Measurements from ENCODE around the gene MLANA.

MLANA gene

GRCh38 chr9:5890641-5891040 lies at the start of gene MLANA:
TSS of gene MLANA (plus strand) at chr9:5890889. CDS start at chr9:5892475, 1,586 bp downstream.
- DNase-seq (ENCODE audit: low spot score): no peak

- DNase-seq (ENCODE audit: low spot score): no peak
These were observed 48.7 kb upstream of the MLANA start for GRCh38 chr9:5841771-5842573.

GRCh38 chr9:5842929-5843793 lies 47.5 kb upstream of the MLANA start:
- DNase-seq (ENCODE audit: low spot score): no peak

GRCh38 chr9:5843794-5844471 lies 46.8 kb upstream of the MLANA start:
- no peak for DNase-seq (ENCODE audit: low spot score)

- no peak for DNase-seq (ENCODE audit: low spot score)
These were observed 45.5 kb upstream of the MLANA start for GRCh38 chr9:5845157-5845531.

GRCh38 chr9:5846096-5846495 lies 44.6 kb upstream of the MLANA start:
- DNase-seq (ENCODE audit: low spot score): no peak

- no peak for DNase-seq (ENCODE audit: low spot score)
These were observed 44.2 kb upstream of the MLANA start for GRCh38 chr9:5846501-5846921.

GRCh38 chr9:5848372-5848882 lies 42.3 kb upstream of the MLANA start:
- DNase-seq (ENCODE audit: low spot score): no peak

GRCh38 chr9:5850724-5851122 lies 40.0 kb upstream of the MLANA start:
- no peak for DNase-seq (ENCODE audit: low spot score)

- no peak for DNase-seq (ENCODE audit: low spot score)
These were observed 39.2 kb upstream of the MLANA start for GRCh38 chr9:5851445-5851844.

GRCh38 chr9:5852987-5853386 lies 37.7 kb upstream of the MLANA start:
- no peak for DNase-seq (ENCODE audit: low spot score)

- no peak for DNase-seq (ENCODE audit: low spot score)
These were observed 37.1 kb upstream of the MLANA start for GRCh38 chr9:5853617-5854016.

GRCh38 chr9:5854063-5854790 lies 36.5 kb upstream of the MLANA start:
- DNase-seq (ENCODE audit: low spot score): no peak

- DNase-seq (ENCODE audit: low spot score): no peak
These were observed 32.8 kb upstream of the MLANA start for GRCh38 chr9:5857928-5858327.

GRCh38 chr9:5858833-5859232 lies 31.9 kb upstream of the MLANA start:
- DNase-seq (ENCODE audit: low spot score): no peak

GRCh38 chr9:5863092-5863746 lies 27.5 kb upstream of the MLANA start:
- no peak for DNase-seq (ENCODE audit: low spot score)

GRCh38 chr9:5864446-5864845 lies 26.2 kb upstream of the MLANA start:
- no peak for DNase-seq (ENCODE audit: low spot score)

- DNase-seq (ENCODE audit: low spot score): no peak
These were observed 24.4 kb upstream of the MLANA start for GRCh38 chr9:5866272-5866671.

- no peak for DNase-seq (ENCODE audit: low spot score)
These were observed 24.0 kb upstream of the MLANA start for GRCh38 chr9:5866685-5867084.

GRCh38 chr9:5868235-5868634 lies 22.5 kb upstream of the MLANA start:
- DNase-seq (ENCODE audit: low spot score): no peak
